ENCODE measurements around the gene ALDH1L1.

Gene ALDH1L1

DNA sequence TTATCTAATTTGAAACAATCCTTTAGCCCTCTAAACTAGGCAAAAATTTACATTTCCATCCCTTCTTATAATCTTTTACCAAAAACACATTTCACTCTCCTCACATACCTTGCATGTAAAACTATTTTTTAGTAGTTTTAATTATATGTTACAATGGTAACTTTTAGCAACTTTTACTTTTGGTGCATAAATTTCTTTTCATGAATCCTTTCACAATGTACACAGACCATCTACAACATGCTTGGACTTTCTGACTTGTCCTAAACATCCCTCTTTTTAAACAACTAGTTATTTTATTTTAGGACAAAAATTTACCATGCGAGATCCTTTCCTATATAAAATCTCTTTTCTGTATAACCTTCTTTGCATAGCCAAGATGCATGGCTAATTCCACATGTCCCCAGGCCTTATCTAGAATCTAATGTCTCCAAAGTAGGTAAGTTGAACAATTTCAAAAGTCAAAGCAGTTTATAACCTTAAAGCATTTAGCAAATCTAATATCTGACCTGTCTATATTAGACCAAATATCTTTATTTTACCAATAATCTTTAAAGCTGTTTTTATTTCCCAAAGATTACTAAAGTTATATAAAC lies 14.4 kb upstream of the ALDH1L1 start:
- Histone ChIP-seq H3K27ac (ENCODE audit: low read depth, low read length) (no peak overlapping the region), H3K4me3 (ENCODE audit: low read depth, low read length) (no peak overlapping the region), H3K79me1 (ENCODE audit: low read length) (no peaks in the 10 kb centered on the region), H2BK5ac (ENCODE audit: low read depth, low read length, poor library complexity) (no peak overlapping the region), H3K18ac (ENCODE audit: low read length) (no peak overlapping the region), H3K27me3 (ENCODE audit: insufficient read depth, low read length) (no peaks in the 10 kb centered on the region), H3K4me1 (ENCODE audit: control insufficient read depth in 1 of 2, insufficient read depth in 2 of 2, low read length in 2 of 2) (no peaks in the 10 kb centered on the region), H3K9ac (ENCODE audit: low read length) (no peak overlapping the region), H2BK120ac (ENCODE audit: insufficient read depth, low read length, poor library complexity) (no peak overlapping the region), H2AFZ (ENCODE audit: insufficient read depth, low read length, poor library complexity) (no peak overlapping the region), H4K8ac (ENCODE audit: low read depth, low read length) (no peak overlapping the region), H2AK5ac (ENCODE audit: low read length) (no peak overlapping the region), H3K4me2 (ENCODE audit: low read length) (no peak overlapping the region), H3K4ac (ENCODE audit: low read depth, low read length) (no peak overlapping the region), H3K36me3 (ENCODE audit: control insufficient read depth in 1 of 2, insufficient read depth in 2 of 2, low read length in 2 of 2) (no peaks in the 10 kb centered on the region), H2BK12ac (ENCODE audit: low read length) (no peak overlapping the region), H3K79me2 (ENCODE audit: control insufficient read depth, insufficient read depth, low read length, poor library complexity) (no peaks in the 10 kb centered on the region), H3K9me3 (ENCODE audit: insufficient read depth, low read depth, low read length) (peaks cover 2% of the 10 kb centered on the region), H3K14ac (ENCODE audit: low read length) (no peak overlapping the region), H4K91ac (ENCODE audit: low read depth, low read length) (no peak overlapping the region), H4K12ac (ENCODE audit: low read depth, low read length) (no peak overlapping the region), H3K23ac (ENCODE audit: low read length) (no peak overlapping the region)
- WGBS (ENCODE audit: extremely low coverage, insufficient coverage, insufficient read length): no CpG with 5 or more reads among the region's 1 CpG
- no peak for DNase-seq

DNA sequence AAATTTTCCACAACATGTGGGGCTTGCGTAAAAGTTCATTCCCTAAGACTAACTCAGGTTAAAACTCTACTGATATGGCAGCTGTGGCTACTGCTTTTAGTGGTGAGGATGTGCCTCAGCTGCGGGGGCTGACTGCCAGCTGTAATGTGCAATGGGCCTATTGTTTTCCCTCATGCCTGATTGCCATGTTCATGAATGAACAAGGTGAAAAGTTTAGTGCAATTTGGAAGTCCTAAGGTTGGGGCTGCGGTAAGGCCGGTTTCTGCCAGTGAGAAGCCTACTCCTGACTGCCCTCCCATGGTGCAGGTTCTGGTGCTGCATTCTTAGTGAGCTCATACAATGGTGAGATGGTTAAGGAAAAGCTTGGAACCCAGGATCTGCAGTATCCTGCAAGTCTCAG lies 10.9 kb upstream of the ALDH1L1 start:
- Histone ChIP-seq H2AFZ (ENCODE audit: insufficient read depth, low read length, poor library complexity) (no peak overlapping the region), H3K9ac (ENCODE audit: low read length) (no peak overlapping the region), H4K8ac (ENCODE audit: low read depth, low read length) (no peak overlapping the region), H2BK12ac (ENCODE audit: low read length) (no peak overlapping the region), H3K36me3 (ENCODE audit: control insufficient read depth in 1 of 2, insufficient read depth in 2 of 2, low read length in 2 of 2) (no peaks in the 10 kb centered on the region), H3K4me2 (ENCODE audit: low read length) (no peak overlapping the region), H2AK5ac (ENCODE audit: low read length) (no peak overlapping the region), H3K27me3 (ENCODE audit: insufficient read depth, low read length) (no peaks in the 10 kb centered on the region), H3K14ac (ENCODE audit: low read length) (no peak overlapping the region), H3K79me1 (ENCODE audit: low read length) (no peaks in the 10 kb centered on the region), H3K18ac (ENCODE audit: low read length) (no peak overlapping the region), H4K12ac (ENCODE audit: low read depth, low read length) (no peak overlapping the region), H3K4me1 (ENCODE audit: control insufficient read depth in 1 of 2, insufficient read depth in 2 of 2, low read length in 2 of 2) (no peaks in the 10 kb centered on the region), H3K4me3 (ENCODE audit: low read depth, low read length) (no peak overlapping the region), H3K27ac (ENCODE audit: low read depth, low read length) (no peak overlapping the region), H2BK120ac (ENCODE audit: insufficient read depth, low read length, poor library complexity) (no peak overlapping the region), H4K91ac (ENCODE audit: low read depth, low read length) (no peak overlapping the region), H2BK5ac (ENCODE audit: low read depth, low read length, poor library complexity) (no peak overlapping the region), H3K4ac (ENCODE audit: low read depth, low read length) (no peak overlapping the region), H3K9me3 (ENCODE audit: insufficient read depth, low read depth, low read length) (peaks cover 2% of the 10 kb centered on the region), H3K23ac (ENCODE audit: low read length) (no peak overlapping the region), H3K79me2 (ENCODE audit: control insufficient read depth, insufficient read depth, low read length, poor library complexity) (no peaks in the 10 kb centered on the region)
- no CpG with 5 or more reads among the region's 4 CpGs for WGBS (ENCODE audit: extremely low coverage, insufficient coverage, insufficient read length)
- DNase-seq: peak; percentile 29 to 69

DNA sequence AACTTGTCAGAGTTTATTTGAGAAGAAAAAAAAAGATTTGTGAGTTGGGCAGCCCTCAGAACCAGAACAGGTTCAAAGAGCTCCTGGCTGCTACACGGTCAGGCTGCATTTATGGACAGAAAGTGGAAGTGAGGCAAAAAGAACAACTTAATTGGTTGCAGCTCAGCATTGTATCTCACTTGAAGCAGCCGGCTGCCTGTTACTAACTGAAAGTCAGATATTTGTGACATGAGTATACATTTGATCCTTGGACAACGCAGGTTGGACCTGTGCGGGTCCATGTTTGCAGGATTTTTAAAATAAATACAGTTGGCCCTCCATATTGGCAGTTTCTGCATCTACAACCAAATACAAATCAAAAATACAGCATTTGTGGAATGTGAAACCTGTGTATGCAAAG lies 7.5 kb upstream of the ALDH1L1 start:
- H3K4ac ChIP-seq (ENCODE audit: low read depth, low read length): no peak overlapping the region
- H3K4me1 ChIP-seq (ENCODE audit: control insufficient read depth in 1 of 2, insufficient read depth in 2 of 2, low read length in 2 of 2): no peaks in the 10 kb centered on the region
- no peaks in the 10 kb centered on the region for H3K27me3 ChIP-seq (ENCODE audit: insufficient read depth, low read length)
- no peak overlapping the region for H2AFZ ChIP-seq (ENCODE audit: insufficient read depth, low read length, poor library complexity)
- no peak overlapping the region for H3K4me3 ChIP-seq (ENCODE audit: low read depth, low read length)
- no peaks in the 10 kb centered on the region for H3K36me3 ChIP-seq (ENCODE audit: control insufficient read depth in 1 of 2, insufficient read depth in 2 of 2, low read length in 2 of 2)
- WGBS (ENCODE audit: extremely low coverage, insufficient coverage, insufficient read length): no CpG with 5 or more reads among the region's 4 CpGs
- no peak overlapping the region for H2BK12ac ChIP-seq (ENCODE audit: low read length)
- no peak overlapping the region for H3K14ac ChIP-seq (ENCODE audit: low read length)
- H4K8ac ChIP-seq (ENCODE audit: low read depth, low read length): no peak overlapping the region
- H3K27ac ChIP-seq (ENCODE audit: low read depth, low read length): no peak overlapping the region
- no peaks in the 10 kb centered on the region for H3K79me2 ChIP-seq (ENCODE audit: control insufficient read depth, insufficient read depth, low read length, poor library complexity)
- no peaks in the 10 kb centered on the region for H3K79me1 ChIP-seq (ENCODE audit: low read length)
- no peak overlapping the region for H2BK5ac ChIP-seq (ENCODE audit: low read depth, low read length, poor library complexity)
- no peak overlapping the region for H2AK5ac ChIP-seq (ENCODE audit: low read length)
- H3K18ac ChIP-seq (ENCODE audit: low read length): no peak overlapping the region
- H3K9me3 ChIP-seq (ENCODE audit: insufficient read depth, low read depth, low read length): peaks cover 2% of the 10 kb centered on the region
- H4K12ac ChIP-seq (ENCODE audit: low read depth, low read length): no peak overlapping the region
- H3K23ac ChIP-seq (ENCODE audit: low read length): no peak overlapping the region
- H2BK120ac ChIP-seq (ENCODE audit: insufficient read depth, low read length, poor library complexity): no peak overlapping the region
- no peak overlapping the region for H3K9ac ChIP-seq (ENCODE audit: low read length)
- DNase-seq: peak in 1 of 2 donors; percentile 30
- H4K91ac ChIP-seq (ENCODE audit: low read depth, low read length): no peak overlapping the region
- H3K4me2 ChIP-seq (ENCODE audit: low read length): no peak overlapping the region

DNA sequence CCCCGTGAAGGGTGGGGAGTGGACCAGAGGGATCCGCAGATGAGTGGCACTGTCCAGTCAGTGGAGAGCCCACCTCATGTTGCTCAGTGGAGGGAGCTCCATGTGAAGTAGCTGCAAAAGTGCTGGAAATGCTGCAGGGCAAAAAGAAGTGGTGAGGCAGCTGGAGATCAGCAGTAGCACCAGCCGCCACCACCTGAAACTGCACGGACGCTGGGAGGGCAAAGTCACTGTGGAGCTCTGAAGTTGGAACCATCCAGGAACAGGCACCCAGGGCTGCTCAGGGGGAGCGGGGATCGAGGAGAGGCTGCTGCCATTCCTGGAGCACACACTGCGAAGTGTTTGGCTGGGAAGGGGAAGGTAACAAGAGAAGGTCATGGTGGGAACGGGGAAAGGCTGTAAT lies 6.4 kb upstream of the ALDH1L1 start:
- Histone ChIP-seq H3K27me3 (ENCODE audit: insufficient read depth, low read length) (peaks cover under 1% of the 10 kb centered on the region), H3K79me2 (ENCODE audit: control insufficient read depth, insufficient read depth, low read length, poor library complexity) (no peaks in the 10 kb centered on the region), H2AFZ (ENCODE audit: insufficient read depth, low read length, poor library complexity) (no peak overlapping the region), H3K27ac (ENCODE audit: low read depth, low read length) (no peak overlapping the region), H3K36me3 (ENCODE audit: control insufficient read depth in 1 of 2, insufficient read depth in 2 of 2, low read length in 2 of 2) (no peaks in the 10 kb centered on the region), H3K23ac (ENCODE audit: low read length) (no peak overlapping the region), H3K4me2 (ENCODE audit: low read length) (no peak overlapping the region), H2BK5ac (ENCODE audit: low read depth, low read length, poor library complexity) (no peak overlapping the region), H3K14ac (ENCODE audit: low read length) (no peak overlapping the region), H4K12ac (ENCODE audit: low read depth, low read length) (no peak overlapping the region), H3K18ac (ENCODE audit: low read length) (no peak overlapping the region), H3K4me3 (ENCODE audit: low read depth, low read length) (no peak overlapping the region), H3K4me1 (ENCODE audit: control insufficient read depth in 1 of 2, insufficient read depth in 2 of 2, low read length in 2 of 2) (no peaks in the 10 kb centered on the region), H3K4ac (ENCODE audit: low read depth, low read length) (no peak overlapping the region), H3K9me3 (ENCODE audit: insufficient read depth, low read depth, low read length) (no peaks in the 10 kb centered on the region), H4K91ac (ENCODE audit: low read depth, low read length) (no peak overlapping the region), H2BK12ac (ENCODE audit: low read length) (no peak overlapping the region), H3K79me1 (ENCODE audit: low read length) (no peaks in the 10 kb centered on the region), H4K8ac (ENCODE audit: low read depth, low read length) (no peak overlapping the region), H2AK5ac (ENCODE audit: low read length) (no peak overlapping the region), H3K9ac (ENCODE audit: low read length) (no peak overlapping the region), H2BK120ac (ENCODE audit: insufficient read depth, low read length, poor library complexity) (no peak overlapping the region)
- WGBS (ENCODE audit: extremely low coverage, insufficient coverage, insufficient read length): no CpG with 5 or more reads among the region's 9 CpGs
- DNase-seq: no peak
